Measurements from ENCODE around the gene PCGF2. TPM values are rescaled to one million over a fixed set of nuclear protein-coding genes. Genes with fewer than 3 reads are reported as not detected.

PCGF2 gene
- total RNA-seq, 1 donor from 2014 or later: 1.7 TPM

DNA sequence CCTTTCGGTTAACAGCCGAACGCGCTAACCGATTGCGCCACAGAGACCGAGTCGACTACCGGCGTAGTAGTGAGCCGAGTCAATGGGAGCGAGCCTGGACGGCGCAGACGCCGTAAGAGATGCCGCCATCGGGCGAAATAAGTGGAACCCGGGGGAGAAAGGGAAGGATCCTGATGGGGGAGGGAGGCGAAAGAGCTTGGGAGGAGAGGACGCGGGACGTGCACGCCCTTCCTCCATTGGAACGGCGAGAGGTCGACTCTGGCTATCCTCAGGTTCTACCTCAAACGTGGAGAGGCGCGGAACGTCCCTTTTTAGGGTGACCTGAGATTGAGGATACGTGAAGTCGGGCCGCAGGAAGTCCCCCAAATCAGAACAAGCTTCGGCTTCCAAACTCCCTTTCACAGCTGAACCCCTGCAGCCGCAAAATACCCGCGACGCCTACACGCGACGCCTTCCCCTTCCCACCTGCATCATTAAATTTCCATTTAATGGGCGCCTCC lies 3.7 kb upstream of the PCGF2 start:
- intact Hi-C loops (cut with micrococcal nuclease): loop anchor here (1.0 to 5.0 kb wide), 9 partner anchors 23 to 700 kb away; partner anchors contain the start of genes CWC25, MED1 and PIP4K2B

- intact Hi-C loops (cut with micrococcal nuclease): loop anchor here (1.0 to 5.0 kb wide), 4 partner anchors 76 to 701 kb away; partner anchors contain the start of gene MED1
Measured at GRCh38 chr17:38751144-38751807, 3.1 kb upstream of the PCGF2 start.

GRCh38 chr17:38750312-38751121 lies 2.4 kb upstream of the PCGF2 start:
- intact Hi-C loops (cut with micrococcal nuclease): loop anchor here (1.0 to 5.0 kb wide), 4 partner anchors 75 to 702 kb away; partner anchors contain the start of gene MED1

DNA sequence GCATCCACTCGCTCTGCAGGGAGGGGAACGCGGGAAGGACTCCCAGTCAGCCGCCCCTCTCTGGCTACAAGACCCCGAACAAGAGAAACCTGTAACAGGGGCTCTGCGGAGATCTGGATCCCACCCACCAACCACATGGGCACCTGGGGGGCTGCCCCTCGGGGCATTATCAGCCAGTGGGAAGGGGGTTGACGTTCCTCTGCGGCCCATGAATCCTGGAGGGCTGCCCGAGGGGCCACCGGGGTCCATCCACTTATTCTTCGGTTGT lies 1.8 kb upstream of the PCGF2 start:
- intact Hi-C loops (cut with micrococcal nuclease): loop anchor here (5.0 kb wide), 2 partner anchors 193 to 702 kb away; partner anchors contain the start of gene MED1

- intact Hi-C loops (cut with micrococcal nuclease): loop anchor here (5.0 kb wide), 2 partner anchors 192 to 703 kb away; partner anchors contain the start of gene MED1
Measured at GRCh38 chr17:38749223-38750043, 1.3 kb upstream of the PCGF2 start.

DNA sequence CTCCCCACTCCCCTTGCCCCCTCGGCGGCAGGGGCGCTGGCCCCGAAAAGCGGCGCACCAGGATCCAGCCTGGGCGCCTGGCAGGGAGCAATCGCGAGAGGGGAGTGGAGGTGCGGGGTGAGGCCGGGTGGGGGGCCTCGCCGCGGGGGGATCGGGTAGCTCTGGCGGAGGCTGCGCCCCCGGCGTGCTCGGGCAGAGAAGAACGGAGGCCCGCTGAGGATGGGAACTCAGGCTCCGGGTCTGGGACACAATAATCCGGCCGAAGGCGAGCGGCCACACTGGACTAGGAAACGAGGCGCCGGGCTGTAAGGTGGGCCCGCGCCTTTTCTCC lies 721 bp upstream of the PCGF2 start:
- intact Hi-C loops (cut with micrococcal nuclease): no loop called here

DNA sequence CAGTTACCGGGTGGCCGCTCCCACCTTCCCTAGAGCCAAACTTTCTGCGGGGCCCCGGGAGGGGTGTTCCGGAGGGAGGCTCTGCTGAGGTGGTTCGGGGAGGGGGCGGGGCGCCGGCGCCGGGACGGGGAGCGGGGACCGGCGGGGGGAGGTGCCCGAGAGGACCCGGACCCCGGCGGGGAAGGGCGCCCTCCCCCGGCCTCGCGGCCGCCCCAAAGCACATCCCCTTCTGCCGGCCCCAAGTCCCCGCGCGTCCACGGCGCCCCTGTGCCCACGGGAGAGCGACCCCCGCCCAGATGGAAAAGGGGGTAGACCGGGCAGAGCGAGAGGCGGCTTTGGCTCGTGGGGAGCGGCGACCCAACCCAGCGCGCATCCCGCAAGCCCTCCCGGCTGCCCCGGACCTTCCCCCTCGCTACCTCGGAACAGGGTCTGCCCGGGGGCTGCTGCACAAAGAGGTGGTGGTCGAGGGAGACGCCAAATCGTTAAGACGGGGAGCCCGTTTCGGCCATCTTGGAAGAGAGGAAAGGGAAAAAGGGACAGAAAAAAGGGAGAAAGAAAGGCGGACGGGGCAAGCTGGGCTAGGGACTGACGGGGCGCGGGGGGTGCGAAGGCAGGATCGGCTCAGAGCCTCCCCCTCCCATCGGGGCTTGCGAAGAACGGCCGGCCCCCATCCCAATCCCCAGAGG lies 530 bp downstream of the PCGF2 start:
- intact Hi-C loops (cut with micrococcal nuclease): no loop called here

- intact Hi-C loops (cut with micrococcal nuclease): no loop called here
Measured at GRCh38 chr17:38746849-38747462, 1.2 kb downstream of the PCGF2 start.

- intact Hi-C loops (cut with micrococcal nuclease): no loop called here
Measured at GRCh38 chr17:38746004-38746848, 1.9 kb downstream of the PCGF2 start.

GRCh38 chr17:38745545-38745944 lies 2.6 kb downstream of the PCGF2 start:
- intact Hi-C loops (cut with micrococcal nuclease): no loop called here

- intact Hi-C loops (cut with micrococcal nuclease): no loop called here
Measured at GRCh38 chr17:38743556-38744171, 4.5 kb downstream of the PCGF2 start.

DNA sequence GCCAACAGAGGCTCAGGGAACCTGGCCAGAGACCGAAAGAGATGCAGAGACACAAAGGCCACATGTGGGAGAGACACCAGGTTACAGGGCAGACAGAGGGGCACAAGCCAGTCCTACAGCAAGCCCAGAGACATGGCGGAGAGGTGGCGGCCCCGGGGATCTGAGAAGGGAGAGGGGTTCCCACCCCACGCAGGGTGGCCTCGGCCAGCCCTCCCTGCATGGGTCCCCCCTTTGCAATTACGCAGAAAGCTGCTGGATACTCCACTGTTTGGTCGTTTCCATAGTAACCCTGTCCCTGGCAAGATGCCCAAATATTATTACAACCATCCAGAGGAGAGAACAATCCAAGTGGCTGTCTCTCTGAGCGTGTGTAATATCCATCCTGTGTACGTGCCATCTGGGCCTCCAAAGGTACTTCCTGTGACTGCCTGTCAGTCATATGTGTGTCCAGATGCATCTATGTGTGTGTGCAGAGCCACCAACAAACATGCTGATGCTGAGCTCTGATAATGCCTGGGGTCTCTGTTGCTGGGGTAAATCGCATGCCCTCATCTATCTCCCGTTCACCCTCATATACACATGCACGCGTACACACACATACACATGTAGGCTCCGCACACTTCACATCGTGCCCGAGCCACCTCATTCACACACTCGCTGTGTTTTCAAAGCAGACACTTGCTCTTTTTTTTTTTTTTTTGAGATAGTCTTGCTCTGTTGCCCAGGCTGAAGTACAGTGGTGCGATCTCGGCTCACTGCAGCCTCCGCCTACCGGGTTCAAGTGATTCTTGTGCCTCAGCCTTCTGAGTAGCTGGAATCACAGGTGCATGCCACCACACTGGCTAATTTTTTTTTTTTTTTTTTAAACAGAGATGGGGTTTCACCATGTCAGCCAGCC lies 5.5 kb downstream of the PCGF2 start:
- intact Hi-C loops (cut with micrococcal nuclease): no loop called here

DNA sequence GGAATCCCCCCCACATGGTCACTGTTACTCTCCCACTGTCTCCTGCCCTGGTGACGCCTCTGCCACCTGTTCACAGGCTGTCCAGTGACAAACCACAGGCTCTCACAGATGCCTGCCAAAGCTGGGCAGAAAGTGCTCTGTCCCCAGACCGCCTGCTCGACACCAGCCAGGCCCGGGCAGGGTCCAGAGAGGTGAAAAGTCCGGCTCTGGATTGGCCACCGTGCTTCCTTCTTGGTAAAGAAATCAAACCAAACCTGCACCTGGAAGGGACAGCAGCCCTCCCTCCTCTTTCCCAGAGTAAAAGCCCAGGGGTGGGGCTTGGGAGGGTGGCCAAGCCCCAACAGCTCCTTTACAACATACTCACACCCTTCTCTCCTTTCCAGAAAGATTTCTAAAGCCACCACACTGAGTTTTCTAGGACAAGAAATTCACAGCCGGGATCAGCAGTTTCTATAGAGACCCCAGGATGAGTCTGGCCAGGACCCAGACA lies 6.2 kb downstream of the PCGF2 start:
- intact Hi-C loops (cut with micrococcal nuclease): no loop called here

GRCh38 chr17:38741461-38741860 lies 6.7 kb downstream of the PCGF2 start:
- intact Hi-C loops (cut with micrococcal nuclease): no loop called here

DNA sequence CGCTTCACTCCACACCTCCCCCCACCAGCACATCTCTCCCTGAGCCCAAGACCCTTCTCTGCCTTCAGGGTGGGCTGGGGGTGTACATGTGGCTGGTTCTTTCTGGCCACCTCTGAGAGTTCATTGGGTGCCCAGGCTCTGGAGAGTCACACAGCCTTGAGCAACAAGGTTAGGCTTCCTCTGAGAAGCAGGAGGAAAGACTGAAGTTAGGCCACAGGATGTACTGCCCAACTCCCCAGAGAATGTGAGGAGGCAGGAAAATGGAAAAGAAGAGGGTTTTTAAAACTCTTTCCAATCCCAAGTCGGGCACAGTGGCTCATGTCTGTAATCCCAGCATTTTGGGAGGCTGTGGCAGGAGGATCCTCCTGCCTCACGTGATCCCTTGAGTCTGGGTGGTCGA lies 7.3 kb downstream of the PCGF2 start:
- intact Hi-C loops (cut with micrococcal nuclease): no loop called here

DNA sequence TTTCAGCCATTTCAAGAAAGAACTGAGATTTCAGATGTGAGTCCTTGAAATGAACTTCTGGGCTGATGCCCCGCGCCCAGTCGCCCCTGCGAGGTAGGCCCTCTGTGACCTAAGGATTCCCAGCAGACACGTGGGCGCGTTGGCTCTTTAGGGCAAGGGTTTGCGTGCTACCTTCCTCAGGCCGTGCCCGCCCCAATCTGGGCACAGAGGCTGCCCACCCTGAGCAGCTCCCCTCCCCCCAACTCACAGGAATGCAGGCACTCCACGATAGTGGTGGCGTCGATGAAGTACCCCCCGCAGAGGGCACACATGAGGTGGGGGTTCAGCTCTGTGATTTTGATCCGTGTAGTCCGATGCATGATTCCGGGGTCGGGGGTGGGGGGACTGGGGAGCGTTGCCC lies 8.1 kb downstream of the PCGF2 start:
- intact Hi-C loops (cut with micrococcal nuclease): no loop called here

DNA sequence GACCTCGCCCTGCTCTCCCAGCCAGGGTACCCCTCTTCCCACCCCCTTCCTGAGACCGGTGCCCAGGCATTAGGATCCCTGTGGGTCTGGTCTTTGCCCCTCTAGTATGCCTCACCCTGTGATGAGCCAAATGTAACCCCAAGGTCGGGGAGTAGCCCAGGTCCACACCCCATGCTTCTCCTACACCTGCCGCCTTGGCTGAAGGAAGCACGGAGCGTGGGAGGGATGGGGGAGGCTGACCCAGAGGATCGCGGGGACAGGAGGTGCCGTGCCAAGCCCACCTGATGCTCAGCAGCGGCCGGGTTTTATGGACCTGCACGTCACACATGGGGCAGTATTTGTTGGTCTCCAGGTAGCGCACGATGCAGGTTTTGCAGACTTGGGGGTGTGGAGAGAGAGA lies 8.8 kb downstream of the PCGF2 start:
- intact Hi-C loops (cut with micrococcal nuclease): loop anchor here (10.0 kb wide), 1 partner anchor 185 kb away; no protein-coding TSS in a partner anchor

- intact Hi-C loops (cut with micrococcal nuclease): loop anchor here (10.0 kb wide), 1 partner anchor 184 kb away; no protein-coding TSS in a partner anchor
Measured at GRCh38 chr17:38738686-38739085, 9.4 kb downstream of the PCGF2 start.
